ENCODE measurements around the gene RFPL3. TPM values are rescaled to one million over a fixed set of nuclear protein-coding genes. Genes with fewer than 3 reads are reported as not detected.

RFPL3 gene
- total RNA-seq, 4 donors from 2014 or later: not detected

GRCh38 chr22:32331918-32332725, 25.5 kb upstream of the RFPL3 start:
- Histone ChIP-seq H3K27ac (no peak overlapping the region), H3K36me3 (no peaks in the 10 kb centered on the region), H3K9me3 (no peaks in the 10 kb centered on the region), H3K27me3 (no peaks in the 10 kb centered on the region), H3K4me3 (no peak overlapping the region), H3K4me1 (no peaks in the 10 kb centered on the region)
- no peak for TF ChIP-seq CTCF (IDR thresholded peaks at IDR 0.05)
- no peak for TF ChIP-seq POLR2A (IDR thresholded peaks at IDR 0.05)
- DNase-seq: peak in 2 of 3 donors; percentile 36

- Histone ChIP-seq H3K27me3 (no peaks in the 10 kb centered on the region), H3K36me3 (no peaks in the 10 kb centered on the region), H3K9me3 (no peaks in the 10 kb centered on the region), H3K4me1 (no peaks in the 10 kb centered on the region), H3K27ac (no peak overlapping the region), H3K4me3 (no peak overlapping the region)
- DNase-seq: peak in 2 of 3 donors; percentile 28 to 33
- TF ChIP-seq CTCF (IDR thresholded peaks at IDR 0.05) (no peak), POLR2A (IDR thresholded peaks at IDR 0.05) (no peak)
Observed at GRCh38 chr22:32333141-32333768, 24.4 kb upstream of the RFPL3 start.

GRCh38 chr22:32333769-32334659, 23.7 kb upstream of the RFPL3 start:
- Histone ChIP-seq H3K27ac (no peak overlapping the region), H3K36me3 (no peaks in the 10 kb centered on the region), H3K4me3 (no peak overlapping the region), H3K9me3 (no peaks in the 10 kb centered on the region), H3K27me3 (no peaks in the 10 kb centered on the region), H3K4me1 (no peaks in the 10 kb centered on the region)
- DNase-seq: peak in 2 of 3 donors; percentile 31 to 32
- no peak for TF ChIP-seq CTCF (IDR thresholded peaks at IDR 0.05)
- TF ChIP-seq POLR2A (IDR thresholded peaks at IDR 0.05): no peak

- no peak overlapping the region for H3K27ac ChIP-seq
- no peaks in the 10 kb centered on the region for H3K9me3 ChIP-seq
- no peaks in the 10 kb centered on the region for H3K36me3 ChIP-seq
- H3K4me3 ChIP-seq: no peak overlapping the region
- TF ChIP-seq CTCF (IDR thresholded peaks at IDR 0.05): no peak
- no peak for TF ChIP-seq POLR2A (IDR thresholded peaks at IDR 0.05)
- no peaks in the 10 kb centered on the region for H3K4me1 ChIP-seq
- peak in 2 of 3 donors; percentile 28 to 34 for DNase-seq
- H3K27me3 ChIP-seq: no peaks in the 10 kb centered on the region
Observed at GRCh38 chr22:32334660-32335365, 22.9 kb upstream of the RFPL3 start.

GRCh38 chr22:32335471-32335870, 22.2 kb upstream of the RFPL3 start:
- Histone ChIP-seq H3K9me3 (no peaks in the 10 kb centered on the region), H3K4me1 (no peaks in the 10 kb centered on the region), H3K27ac (no peak overlapping the region), H3K27me3 (no peaks in the 10 kb centered on the region), H3K4me3 (no peak overlapping the region), H3K36me3 (no peaks in the 10 kb centered on the region)
- DNase-seq: no peak
- no peak for TF ChIP-seq CTCF (IDR thresholded peaks at IDR 0.05)

All from Peyer's patch (tissue), 4 donors.